H9 (cell line): Measurements from ENCODE around the gene PLXNC1. TPM values are rescaled to one million over a fixed set of nuclear protein-coding genes. Genes with fewer than 3 reads are reported as not detected.

Experiments used
- DNase-seq: peaks from one replicate; pipeline ENCODE4 v3.0.0-alpha.2; 2017
- H2AFZ ChIP-seq: one replicate; pipeline ENCODE4 v1.6.1; 2013; ENCODE audit warnings: mild to moderate bottlenecking, low read length, control low read depth, moderate library complexity
- H2AK5ac ChIP-seq: 2 replicates; pipeline ENCODE4 v1.6.1; 2013; ENCODE audit warnings: low read length, control low read depth, mixed read lengths; ENCODE audit not compliant: insufficient read length
- H2BK120ac ChIP-seq: one replicate; pipeline ENCODE4 v1.6.1; 2013; ENCODE audit warnings: low read depth, mild to moderate bottlenecking, low read length, control low read depth, inconsistent platforms; ENCODE audit not compliant: poor library complexity, severe bottlenecking
- H2BK12ac ChIP-seq: 2 replicates; pipeline ENCODE4 v1.6.1; 2013; ENCODE audit warnings: low read length, control low read depth, mixed read lengths, low read depth; ENCODE audit not compliant: insufficient read length
- H2BK15ac ChIP-seq: 2 replicates; pipeline ENCODE4 v1.6.1; 2013; ENCODE audit warnings: low read depth, low read length, control low read depth
- H2BK20ac ChIP-seq: one replicate; pipeline ENCODE4 v1.6.1; 2013; ENCODE audit warnings: low read depth, mild to moderate bottlenecking, low read length, control low read depth, inconsistent platforms; ENCODE audit not compliant: poor library complexity, severe bottlenecking
- H2BK5ac ChIP-seq: 2 replicates; pipeline ENCODE4 v1.6.1; 2013; ENCODE audit warnings: low read length, control low read depth, mixed read lengths; ENCODE audit not compliant: insufficient read length
- H3K14ac ChIP-seq: 2 replicates; pipeline ENCODE4 v1.6.1; 2013; ENCODE audit warnings: low read length, control low read depth; ENCODE audit not compliant: insufficient read depth
- H3K18ac ChIP-seq: 2 replicates; pipeline ENCODE4 v1.6.1; 2013; ENCODE audit warnings: low read depth, mild to moderate bottlenecking, mixed read lengths, low read length, control low read depth; ENCODE audit not compliant: insufficient read length
- H3K23ac ChIP-seq: 2 replicates; pipeline ENCODE4 v1.6.1; 2013; ENCODE audit warnings: low read length, control low read depth, mixed read lengths, low read depth; ENCODE audit not compliant: insufficient read length
- H3K23me2 ChIP-seq: 2 replicates; pipeline ENCODE4 v1.6.1; 2013; ENCODE audit warnings: low read depth, mild to moderate bottlenecking, mixed read lengths, low read length, control low read depth; ENCODE audit not compliant: insufficient read length, poor library complexity, severe bottlenecking
- H3K27ac ChIP-seq: 2 replicates; pipeline ENCODE4 v1.5.1; 2013; ENCODE audit warnings: low read length, control low read depth, mixed read lengths, low read depth; ENCODE audit not compliant: insufficient read length
- H3K27me3 ChIP-seq: 2 replicates; pipeline ENCODE4 v1.6.1; 2013; ENCODE audit warnings: low read length, control low read depth, inconsistent platforms; ENCODE audit not compliant: insufficient read depth
- H3K4ac ChIP-seq: 2 replicates; pipeline ENCODE4 v1.6.1; 2013; ENCODE audit warnings: low read depth, mild to moderate bottlenecking, control low read depth, inconsistent platforms, low read length, moderate library complexity
- H3K4me1 ChIP-seq: 2 replicates; pipeline ENCODE4 v1.6.1; 2013; ENCODE audit warnings: low read length, control low read depth, inconsistent platforms; ENCODE audit not compliant: insufficient read depth
- H3K4me2 ChIP-seq: 2 replicates; pipeline ENCODE4 v1.6.1; 2013; ENCODE audit warnings: low read length, control low read depth, mixed read lengths; ENCODE audit not compliant: insufficient read length, insufficient read depth
- H3K56ac ChIP-seq: 2 replicates; pipeline ENCODE4 v1.6.1; 2013; ENCODE audit warnings: low read depth, mild to moderate bottlenecking, mixed read lengths, low read length, control low read depth; ENCODE audit not compliant: insufficient read length
- H3K79me1 ChIP-seq: 2 replicates; pipeline ENCODE4 v1.6.1; 2013; ENCODE audit warnings: low read depth, mild to moderate bottlenecking, moderate library complexity, low read length, control low read depth, inconsistent platforms; ENCODE audit not compliant: insufficient read depth, poor library complexity, severe bottlenecking
- H3K79me2 ChIP-seq: 2 replicates; pipeline ENCODE4 v1.6.1; 2013; ENCODE audit warnings: low read length, control low read depth, inconsistent platforms; ENCODE audit not compliant: insufficient read depth
- H3K9ac ChIP-seq: 2 replicates; pipeline ENCODE4 v1.6.1; 2013; ENCODE audit warnings: low read length, control low read depth, mixed read lengths; ENCODE audit not compliant: insufficient read length; ENCODE audit errors: extremely low read depth
- H3K9me3 ChIP-seq: one replicate; pipeline ENCODE4 v1.6.1; 2013; ENCODE audit warnings: low read depth, low read length, inconsistent platforms; ENCODE audit not compliant: control insufficient read depth
- H3T11ph ChIP-seq: one replicate; pipeline ENCODE4 v1.6.1; 2013; ENCODE audit warnings: mild to moderate bottlenecking, low read length, control low read depth, inconsistent platforms
- H4K20me1 ChIP-seq: one replicate; pipeline ENCODE4 v1.6.1; 2013; ENCODE audit not compliant: control insufficient read depth, insufficient read length, insufficient read depth
- H4K5ac ChIP-seq: 2 replicates; pipeline ENCODE4 v1.6.1; 2013; ENCODE audit warnings: low read depth, mild to moderate bottlenecking, mixed read lengths, low read length, control low read depth; ENCODE audit not compliant: insufficient read length
- H4K8ac ChIP-seq: replicated peaks from 2 replicates; pipeline ENCODE4 v1.6.1; 2013; ENCODE audit warnings: low read length, control low read depth, mixed read lengths, low read depth; ENCODE audit not compliant: insufficient read length
- H4K91ac ChIP-seq: 2 replicates; pipeline ENCODE4 v1.6.1; 2013; ENCODE audit warnings: low read depth, mild to moderate bottlenecking, moderate library complexity, mixed read lengths, low read length, control low read depth; ENCODE audit not compliant: insufficient read length
- H3K27ac Mint-ChIP-seq, 3 experiments: 2 replicates in 2 of 3; 3 replicates in 1 of 3; pipeline ENCODE4 v1.8.0; 2020 to 2021; ENCODE audit warnings: mixed read lengths in 3 of 3, mild to moderate bottlenecking in 1 of 3, moderate library complexity in 1 of 3
- H3K27me3 Mint-ChIP-seq: 2 replicates; pipeline ENCODE4 v1.8.0; 2021; ENCODE audit warnings: low read depth, mild to moderate bottlenecking, moderate library complexity, mixed read lengths
- H3K36me3 Mint-ChIP-seq, 3 experiments: 2 replicates in 2 of 3; 3 replicates in 1 of 3; pipeline ENCODE4 v1.8.0; 2020 to 2021; ENCODE audit warnings: low read depth in 3 of 3, mixed read lengths in 3 of 3; ENCODE audit not compliant: insufficient read depth in 1 of 3
- H3K4me1 Mint-ChIP-seq, 2 experiments: 2 replicates each; pipeline ENCODE4 v1.8.0; 2020; ENCODE audit warnings: mixed read lengths in 2 of 2
- H3K4me3 Mint-ChIP-seq, 2 experiments: 2 replicates in 1 of 2; 3 replicates in 1 of 2; pipeline ENCODE4 v1.8.0; 2020 to 2021; ENCODE audit warnings: mild to moderate bottlenecking in 2 of 2, mixed read lengths in 2 of 2, moderate library complexity in 1 of 2
- H3K9me3 Mint-ChIP-seq, 2 experiments: 2 replicates in 1 of 2; 3 replicates in 1 of 2; pipeline ENCODE4 v1.8.0; 2020; ENCODE audit warnings: mild to moderate bottlenecking in 2 of 2, mixed read lengths in 2 of 2, moderate library complexity in 1 of 2
- WGBS: extraction: QIAGEN DNeasy Blood & Tissue Kit; methylation state at CpG from one replicate; pipeline ENCODE4 v1.1.7; 2013; ENCODE audit warnings: missing lambda C conversion rate, low lambda C conversion rate, mixed read lengths; ENCODE audit not compliant: insufficient read length; ENCODE audit errors: extremely low coverage; 5-methylcytosine and 5-hydroxymethylcytosine counted together
- total RNA-seq: library from RNA; stranded (reverse); gene quantifications from 2 replicates; pipeline ENCODE4 v1.2.1, GENCODE V29; 2021
- TF ChIP-seq, protein P1 (sequence below): fragments of 200-600 bp; sonication (generic); conservative IDR thresholded peaks from 3 replicates; pipeline ENCODE4 v1.8.0; 2021; ENCODE audit warnings: antibody characterized with exemption, mild to moderate bottlenecking

PLXNC1 gene
- total RNA-seq, 1 experiment from 2014 or later, result 1.2 TPM

DNA sequence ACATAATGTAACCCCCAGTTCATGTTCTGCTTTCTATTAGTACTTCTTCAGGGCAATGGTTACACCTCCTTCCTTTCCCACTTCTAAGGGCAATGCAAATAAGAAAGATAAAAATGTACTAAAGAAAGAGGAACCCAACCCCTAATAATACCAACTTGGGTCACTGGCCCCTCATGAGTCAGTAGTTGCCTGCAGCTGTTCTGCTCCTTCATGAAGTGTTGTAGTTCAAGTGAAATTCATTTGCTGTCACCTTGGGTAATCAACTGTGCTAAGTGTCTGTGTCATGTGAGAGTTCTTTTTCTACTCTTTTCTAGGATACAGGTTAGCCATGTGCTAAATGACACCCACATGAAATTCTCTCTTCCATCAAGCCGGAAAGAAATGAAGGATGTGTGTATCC lies 91.8 kb downstream of the PLXNC1 start:
- Histone ChIP-seq H3K18ac (no peak overlapping the region), H2AK5ac (no peak overlapping the region), H2BK15ac (no peak overlapping the region), H3K9ac (no peak overlapping the region), H3T11ph (no peak overlapping the region), H4K91ac (no peak overlapping the region), H3K4ac (no peak overlapping the region), H3K56ac (no peak overlapping the region), H2BK12ac (no peak overlapping the region), H4K20me1 (no peaks in the 10 kb centered on the region), H2BK5ac (no peak overlapping the region), H4K5ac (no peak overlapping the region), H3K27ac (no peak overlapping the region), H2BK120ac (no peak overlapping the region), H3K79me1 (no peaks in the 10 kb centered on the region), H2BK20ac (no peak overlapping the region), H3K23ac (no peak overlapping the region), H4K8ac (no peak overlapping the region), H3K79me2 (no peaks in the 10 kb centered on the region), H3K4me2 (no peak overlapping the region), H3K14ac (no peak overlapping the region), H2AFZ (no peak overlapping the region), H3K23me2 (no peaks in the 10 kb centered on the region), H3K27me3 (no peaks in the 10 kb centered on the region), H3K9me3 (no peaks in the 10 kb centered on the region), H3K4me1 (no peaks in the 10 kb centered on the region)
- DNase-seq, result no peak
- WGBS, result no CpG with 5 or more reads among the region's 1 CpG
- Mint-ChIP-seq H3K27ac (no peak overlapping the region), H3K4me1 (peaks cover 0 to 4% of the 10 kb centered on the region in 2 experiments; a peak in 2 of 4 replicates), H3K9me3 (no peaks in the 10 kb centered on the region), H3K4me3 (no peak overlapping the region), H3K36me3 (no peaks in the 10 kb centered on the region), H3K27me3 (no peaks in the 10 kb centered on the region; the same call in none of the 2 replicates)
- TF ChIP-seq, protein P1, sequence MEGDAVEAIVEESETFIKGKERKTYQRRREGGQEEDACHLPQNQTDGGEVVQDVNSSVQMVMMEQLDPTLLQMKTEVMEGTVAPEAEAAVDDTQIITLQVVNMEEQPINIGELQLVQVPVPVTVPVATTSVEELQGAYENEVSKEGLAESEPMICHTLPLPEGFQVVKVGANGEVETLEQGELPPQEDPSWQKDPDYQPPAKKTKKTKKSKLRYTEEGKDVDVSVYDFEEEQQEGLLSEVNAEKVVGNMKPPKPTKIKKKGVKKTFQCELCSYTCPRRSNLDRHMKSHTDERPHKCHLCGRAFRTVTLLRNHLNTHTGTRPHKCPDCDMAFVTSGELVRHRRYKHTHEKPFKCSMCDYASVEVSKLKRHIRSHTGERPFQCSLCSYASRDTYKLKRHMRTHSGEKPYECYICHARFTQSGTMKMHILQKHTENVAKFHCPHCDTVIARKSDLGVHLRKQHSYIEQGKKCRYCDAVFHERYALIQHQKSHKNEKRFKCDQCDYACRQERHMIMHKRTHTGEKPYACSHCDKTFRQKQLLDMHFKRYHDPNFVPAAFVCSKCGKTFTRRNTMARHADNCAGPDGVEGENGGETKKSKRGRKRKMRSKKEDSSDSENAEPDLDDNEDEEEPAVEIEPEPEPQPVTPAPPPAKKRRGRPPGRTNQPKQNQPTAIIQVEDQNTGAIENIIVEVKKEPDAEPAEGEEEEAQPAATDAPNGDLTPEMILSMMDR, result no peak
